GM19397 (cell line): Measurements from ENCODE around the gene RNASE8.

Experiments
- ATAC-seq: cut with Tn5 transposase; IDR thresholded peaks from one replicate; pipeline ENCODE4 v1.9.1; 2021; ENCODE audit warnings: mild to moderate bottlenecking, moderate library complexity; ENCODE audit not compliant: unreplicated experiment

RNASE8 gene

DNA sequence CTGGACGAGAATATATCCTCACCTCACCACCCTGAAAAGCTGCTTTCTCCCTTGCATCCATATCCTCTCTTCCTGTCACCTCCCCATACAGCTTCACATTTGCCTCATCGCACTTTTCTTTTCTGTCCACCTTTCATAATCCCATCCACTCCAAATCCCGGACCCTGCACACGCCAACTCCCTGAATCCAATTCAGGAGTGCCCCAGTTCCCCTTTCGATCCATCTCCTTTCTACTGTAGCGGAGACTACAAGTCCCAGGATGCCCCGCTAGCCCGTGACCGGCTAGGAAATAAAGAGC lies 45.7 kb downstream of the RNASE8 start:
- ATAC-seq: no peak

DNA sequence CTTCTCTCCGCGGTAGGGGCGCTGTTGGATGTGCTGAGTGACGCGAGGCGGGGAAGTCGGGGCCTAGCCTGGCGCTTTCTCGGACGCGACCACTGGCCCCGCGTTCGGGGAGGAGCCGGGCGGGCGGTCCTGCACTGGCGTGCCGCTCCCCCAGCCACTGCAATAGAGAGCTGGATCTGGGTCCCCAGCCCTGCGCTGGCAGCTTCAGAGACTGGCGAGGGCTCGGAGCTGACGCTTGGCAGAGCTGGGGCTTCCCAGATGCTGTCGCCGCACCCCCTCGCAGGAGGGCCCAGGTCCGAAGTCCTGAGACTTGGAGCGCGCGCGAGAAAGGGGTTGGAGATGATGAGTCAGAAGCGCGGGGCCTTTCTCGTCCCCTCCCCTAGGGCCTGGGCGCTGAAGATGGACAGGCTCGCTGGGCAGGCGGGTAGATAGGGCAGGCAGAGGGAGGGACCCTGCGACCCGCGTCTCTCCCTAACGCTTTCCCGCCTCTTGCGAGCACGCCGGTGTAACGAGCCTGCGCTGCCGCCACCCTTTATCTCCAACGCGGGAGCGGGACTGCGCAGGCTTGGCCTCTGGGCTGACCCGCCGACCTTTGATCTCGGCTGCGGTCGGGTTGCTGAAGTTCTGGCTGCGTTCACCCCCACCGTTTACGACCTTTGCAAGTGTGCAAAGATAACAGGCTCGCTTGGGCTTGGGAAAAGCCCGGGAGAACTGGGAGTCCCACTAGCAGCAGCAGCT lies 46.3 kb downstream of the RNASE8 start:
- ATAC-seq: peak; percentile 92

DNA sequence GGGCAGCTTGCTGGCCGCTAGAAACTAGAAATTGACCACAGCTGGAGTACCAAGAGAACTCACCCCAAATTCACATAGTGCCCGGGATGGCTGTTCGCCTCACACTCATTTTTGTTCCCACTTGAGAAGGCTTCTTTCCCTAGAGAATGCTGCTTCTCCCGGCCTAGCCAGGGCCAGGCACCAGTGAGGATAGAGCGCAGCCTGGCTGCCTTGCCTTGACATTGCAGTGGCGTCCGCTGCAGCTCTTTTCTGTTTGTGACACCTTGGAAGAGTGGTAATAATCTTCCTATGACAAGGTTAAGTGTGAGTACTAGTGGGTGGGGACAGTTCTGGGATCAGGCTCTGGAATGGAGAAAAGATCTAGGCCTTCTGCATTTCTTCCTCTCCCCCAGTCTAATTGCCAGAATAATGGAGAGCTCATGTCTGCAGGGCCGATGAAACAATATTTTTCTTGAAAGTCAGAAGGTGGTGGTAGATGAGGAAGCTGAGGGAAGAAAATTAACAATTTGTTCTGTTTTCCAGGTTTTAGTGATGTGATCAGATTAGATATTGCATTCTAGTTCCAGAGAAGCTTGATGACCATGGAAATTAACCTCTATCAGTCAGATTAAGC lies 46.9 kb downstream of the RNASE8 start:
- peak; percentile 36 for ATAC-seq

DNA sequence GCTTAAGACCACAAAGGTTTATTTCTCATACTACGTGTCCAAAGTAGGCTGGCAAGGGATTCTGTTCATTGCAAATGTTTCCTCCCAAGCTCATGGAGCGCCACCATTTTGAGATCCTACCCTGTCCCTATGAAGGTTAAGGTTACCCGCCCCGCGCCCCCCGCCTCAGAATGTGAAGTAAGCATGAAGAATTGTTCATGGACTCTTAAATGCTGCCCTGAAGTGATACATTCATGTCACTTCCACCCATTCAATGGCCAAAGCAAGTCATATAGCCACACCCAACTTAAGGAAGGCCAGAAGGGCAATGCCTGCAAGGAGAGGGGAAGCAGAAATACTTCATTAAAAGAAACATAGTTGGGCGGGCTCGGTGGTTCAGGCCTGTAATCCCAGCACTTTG lies 47.5 kb downstream of the RNASE8 start:
- ATAC-seq: no peak

DNA sequence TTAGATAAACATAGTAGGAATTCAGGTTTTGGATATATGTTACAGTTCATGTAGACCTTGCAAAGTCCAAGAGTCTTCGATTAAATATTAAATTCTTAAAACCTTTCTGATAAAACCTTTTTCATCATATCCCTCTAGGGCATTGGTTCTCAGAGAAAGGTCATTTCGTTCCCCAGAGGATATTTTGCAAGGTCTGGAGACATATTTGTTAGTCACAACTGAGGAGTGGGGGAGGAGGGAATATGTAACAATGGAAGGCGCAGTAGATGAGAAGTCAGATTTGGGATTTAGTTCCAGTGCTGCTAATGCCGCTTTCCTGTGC lies 48.5 kb downstream of the RNASE8 start:
- no peak for ATAC-seq

DNA sequence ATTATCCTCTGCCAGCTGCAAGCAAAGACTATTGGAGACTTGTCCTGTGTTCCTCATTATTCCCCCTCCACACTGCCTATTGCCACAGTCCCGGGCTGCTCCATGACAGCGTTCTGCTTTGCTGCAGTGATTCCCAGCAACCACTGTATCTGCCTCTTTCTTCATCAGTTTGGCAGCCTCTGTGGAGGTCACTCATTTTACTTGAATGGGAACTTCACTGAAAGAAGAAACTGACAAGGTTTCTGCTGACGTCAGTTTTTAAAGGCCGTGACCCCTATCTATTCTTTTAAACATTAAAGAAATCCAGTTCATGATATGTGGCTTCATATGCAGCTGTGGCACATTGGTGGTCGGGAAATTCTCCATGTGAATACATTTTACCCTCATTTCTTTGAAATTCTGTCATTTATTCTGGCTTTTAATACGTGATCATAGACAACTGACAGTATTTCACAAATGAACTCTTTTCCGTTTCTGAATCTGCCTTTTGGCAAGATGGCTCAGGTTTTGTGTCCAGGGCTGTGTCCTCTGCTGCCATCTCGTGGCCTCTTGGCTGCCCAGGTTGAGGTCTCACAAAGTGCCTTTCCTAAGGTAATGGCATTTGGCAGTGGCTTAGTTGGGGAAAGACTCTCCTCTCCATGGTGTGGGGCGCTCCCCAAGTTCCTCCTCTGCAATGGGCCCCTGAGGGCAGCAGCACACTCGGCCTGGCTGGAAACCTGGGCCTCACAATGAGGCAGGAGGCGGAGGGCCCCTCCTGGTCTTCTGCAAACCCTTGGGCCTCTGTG lies 49.1 kb downstream of the RNASE8 start:
- ATAC-seq: no peak

DNA sequence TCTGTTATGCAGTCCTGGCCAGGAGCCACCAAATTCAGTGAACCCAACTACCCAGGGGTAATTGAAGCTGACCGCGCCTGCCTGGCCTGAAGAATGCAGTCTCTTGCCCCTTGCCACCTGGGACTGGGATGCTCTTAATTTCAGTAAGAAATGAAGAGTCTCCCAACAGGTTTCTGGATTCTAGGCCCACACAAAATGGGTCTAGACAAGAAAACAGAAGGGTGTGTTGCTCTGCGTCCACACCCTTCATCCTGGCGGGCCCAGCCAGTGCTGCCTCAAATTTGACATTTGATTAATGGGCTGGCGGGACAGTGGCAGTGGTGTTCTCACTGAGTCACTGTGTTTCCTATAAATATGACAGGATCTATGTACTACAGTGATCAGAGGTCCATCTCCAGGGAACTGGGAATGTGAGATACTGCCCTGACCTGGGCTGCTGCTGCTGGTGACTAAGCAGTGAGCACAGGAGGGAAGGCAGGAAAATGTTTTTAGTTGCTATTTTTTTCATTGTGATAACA lies 49.7 kb downstream of the RNASE8 start:
- no peak for ATAC-seq
